HG02943 (cell line): ENCODE measurements around the gene HOXB3.

Experiments
- ATAC-seq: cut with Tn5 transposase; IDR thresholded peaks from one replicate; pipeline ENCODE4 v1.9.1; 2021; ENCODE audit warnings: mild to moderate bottlenecking, low read depth, moderate library complexity; ENCODE audit not compliant: unreplicated experiment

The HOXB3 gene

GRCh38 chr17:48613862-48614694, 24.0 kb upstream of the HOXB3 start:
- no peak for ATAC-seq

GRCh38 chr17:48612854-48613691, 23.0 kb upstream of the HOXB3 start:
- ATAC-seq: no peak

- no peak for ATAC-seq
These were observed 22.4 kb upstream of the HOXB3 start for GRCh38 chr17:48612456-48612853.

GRCh38 chr17:48611681-48612455, 21.8 kb upstream of the HOXB3 start:
- no peak for ATAC-seq

GRCh38 chr17:48611213-48611612, 21.2 kb upstream of the HOXB3 start:
- ATAC-seq: no peak

GRCh38 chr17:48610282-48611211, 20.5 kb upstream of the HOXB3 start, which contains the start of gene HOXB7:
Gene HOXB7, minus strand, starts transcription at chr17:48611017. Its CDS starts 99 bp downstream, at chr17:48610918.
- ATAC-seq: no peak

- no peak for ATAC-seq
These were observed 19.8 kb upstream of the HOXB3 start for GRCh38 chr17:48609759-48610281.

GRCh38 chr17:48609033-48609432, 19.0 kb upstream of the HOXB3 start:
- no peak for ATAC-seq

GRCh38 chr17:48608494-48608834, 18.4 kb upstream of the HOXB3 start:
- no peak for ATAC-seq

- no peak for ATAC-seq
These were observed 17.0 kb upstream of the HOXB3 start for GRCh38 chr17:48606892-48607614.

- no peak for ATAC-seq
These were observed 16.2 kb upstream of the HOXB3 start for GRCh38 chr17:48605991-48606891.

GRCh38 chr17:48605409-48605919, 15.4 kb upstream of the HOXB3 start:
- ATAC-seq: no peak

- ATAC-seq: no peak
These were observed 14.8 kb upstream of the HOXB3 start, which contains the start of gene HOXB6 for GRCh38 chr17:48604770-48605329. Gene HOXB6, minus strand, starts transcription at chr17:48604986. Its CDS starts 6,836 bp downstream, at chr17:48598150.

- no peak for ATAC-seq
These were observed 14.1 kb upstream of the HOXB3 start for GRCh38 chr17:48603959-48604769.

- no peak for ATAC-seq
These were observed 11.7 kb upstream of the HOXB3 start for GRCh38 chr17:48601539-48602425.

- no peak for ATAC-seq
These were observed 11.1 kb upstream of the HOXB3 start for GRCh38 chr17:48601207-48601538.
